Type B pancreatic cell (in vitro differentiated cells): ENCODE results near the gene RFLNA. TPM values are rescaled to one million over a fixed set of nuclear protein-coding genes. Genes with fewer than 3 reads are reported as not detected.

Experiments used
- DNase-seq: peaks from one replicate; pipeline ENCODE4 v3.0.0; 2021; ENCODE audit warnings: mixed read lengths; ENCODE audit not compliant: unreplicated experiment; ENCODE audit errors: extremely low spot score
- H3K27ac Mint-ChIP-seq: 2 replicates; pipeline ENCODE4 v1.8.0; 2021; ENCODE audit warnings: mild to moderate bottlenecking, mixed read lengths
- H3K27me3 Mint-ChIP-seq: 2 replicates; pipeline ENCODE4 v1.8.0; 2021; ENCODE audit warnings: mixed read lengths
- H3K36me3 Mint-ChIP-seq: 2 replicates; pipeline ENCODE4 v1.8.0; 2021; ENCODE audit warnings: mixed read lengths
- H3K4me1 Mint-ChIP-seq: one replicate; pipeline ENCODE4 v1.8.0; 2021; ENCODE audit warnings: mixed read lengths; ENCODE audit not compliant: unreplicated experiment
- H3K4me3 Mint-ChIP-seq: 2 replicates; pipeline ENCODE4 v1.8.0; 2021; ENCODE audit warnings: mild to moderate bottlenecking, mixed read lengths
- H3K9me3 Mint-ChIP-seq: 2 replicates; pipeline ENCODE4 v1.8.0; 2021; ENCODE audit warnings: mixed read lengths
- CTCF ChIP-seq: fragments of 200-600 bp; sonication (generic); conservative IDR thresholded peaks from 2 replicates; pipeline ENCODE4 v1.5.0; 2021; ENCODE audit warnings: antibody characterized with exemption, mild to moderate bottlenecking
- total RNA-seq: library from RNA; stranded (reverse); gene quantifications from 2 replicates; pipeline ENCODE4 v1.2.1, GENCODE V29; 2021; ENCODE audit warnings: low replicate concordance

RFLNA gene
- total RNA-seq, 1 donor from 2014 or later: 57.4 TPM

- no peak for DNase-seq
- H3K9me3 Mint-ChIP-seq: peaks cover 4% of the 10 kb centered on the region
- no peak overlapping the region for H3K27ac Mint-ChIP-seq
- H3K4me3 Mint-ChIP-seq: peak overlapping the region; percentile 20
- no peak for TF ChIP-seq CTCF
- H3K4me1 Mint-ChIP-seq: peaks cover 13% of the 10 kb centered on the region
- H3K36me3 Mint-ChIP-seq: peaks cover 22% of the 10 kb centered on the region
- H3K27me3 Mint-ChIP-seq: no peaks in the 10 kb centered on the region
Observed at GRCh38 chr12:124328116-124328515, 33.2 kb downstream of the RFLNA start.

- peak overlapping the region; percentile 20 for H3K4me3 Mint-ChIP-seq
- H3K4me1 Mint-ChIP-seq: peaks cover 13% of the 10 kb centered on the region
- TF ChIP-seq CTCF: no peak
- no peak overlapping the region for H3K27ac Mint-ChIP-seq
- DNase-seq: no peak
- H3K27me3 Mint-ChIP-seq: no peaks in the 10 kb centered on the region
- H3K9me3 Mint-ChIP-seq: peaks cover 4% of the 10 kb centered on the region
- H3K36me3 Mint-ChIP-seq: peaks cover 20% of the 10 kb centered on the region
Observed at GRCh38 chr12:124328636-124329035, 33.7 kb downstream of the RFLNA start.

- no peaks in the 10 kb centered on the region for H3K9me3 Mint-ChIP-seq
- peaks cover 13% of the 10 kb centered on the region for H3K4me1 Mint-ChIP-seq
Observed at GRCh38 chr12:124332058-124332672, 37.3 kb downstream of the RFLNA start.

GRCh38 chr12:124332900-124333299 is 38.0 kb downstream of the RFLNA start:
- peaks cover 6% of the 10 kb centered on the region for H3K4me1 Mint-ChIP-seq
- H3K36me3 Mint-ChIP-seq: peaks cover 11% of the 10 kb centered on the region
- DNase-seq: no peak
- no peak overlapping the region for H3K27ac Mint-ChIP-seq
- H3K9me3 Mint-ChIP-seq: no peaks in the 10 kb centered on the region
- no peak overlapping the region for H3K4me3 Mint-ChIP-seq
- H3K27me3 Mint-ChIP-seq: no peaks in the 10 kb centered on the region
- no peak for TF ChIP-seq CTCF

More at GRCh38 chr12:124332058-124332672, 37.3 kb downstream of the RFLNA start:
- DNase-seq: no peak
- Mint-ChIP-seq H3K27me3 (no peaks in the 10 kb centered on the region), H3K27ac (no peak overlapping the region), H3K36me3 (peaks cover 6% of the 10 kb centered on the region), H3K4me3 (no peak overlapping the region)
- peak; percentile 61 for TF ChIP-seq CTCF

- H3K27ac Mint-ChIP-seq: no peak overlapping the region
- no peaks in the 10 kb centered on the region for H3K9me3 Mint-ChIP-seq
- no peak for TF ChIP-seq CTCF
- no peak overlapping the region for H3K4me3 Mint-ChIP-seq
- H3K27me3 Mint-ChIP-seq: no peaks in the 10 kb centered on the region
- DNase-seq: no peak
- peaks cover 12% of the 10 kb centered on the region for H3K36me3 Mint-ChIP-seq
- peaks cover under 1% of the 10 kb centered on the region for H3K4me1 Mint-ChIP-seq
Observed at GRCh38 chr12:124333724-124334123, 38.8 kb downstream of the RFLNA start.
